H1 (cell line): Measurements from ENCODE around the gene NUP205. TPM values are rescaled to one million over a fixed set of nuclear protein-coding genes. Genes with fewer than 3 reads are reported as not detected.

Experiments
- CBX8 ChIP-seq: fragments of 300-800, 300-1000 bp; sonication (generic); IDR thresholded peaks from 2 replicates; pipeline ENCODE4 v1.7.1; 2016; ENCODE audit warnings: low read depth, low read length, borderline replicate concordance
- JUN ChIP-seq: IDR thresholded peaks from 2 replicates; pipeline ENCODE4 v1.6.1; 2011; ENCODE audit warnings: low read depth, mild to moderate bottlenecking, improper control_type of control experiment, low read length
- KDM4A ChIP-seq: IDR thresholded peaks from one replicate; pipeline ENCODE4 v1.7.1; 2012; ENCODE audit warnings: low read depth, mild to moderate bottlenecking, moderate library complexity, low read length, inconsistent platforms; ENCODE audit not compliant: severe bottlenecking
- MAX ChIP-seq: IDR thresholded peaks from 2 replicates; pipeline ENCODE4 v1.6.1; 2012; ENCODE audit warnings: inconsistent platforms
- SIN3A ChIP-seq, 2 experiments: IDR thresholded peaks in 1 of 2; conservative IDR thresholded peaks in 1 of 2; 2 replicates each; pipeline ENCODE4 v1.6.1; 2011 to 2012; ENCODE audit warnings: low read length in 2 of 2, improper control_type of control experiment in 1 of 2, low read depth in 1 of 2, mild to moderate bottlenecking in 1 of 2
- polyA plus RNA-seq, 7 experiments: library from polyadenylated mRNA; depleted of rRNA in 3 of 7; stranded (reverse) in 5 of 7; unstranded in 2 of 7; fragments of >200 nt in 5 of 7; fragments of 200-250 nt in 2 of 7; gene quantifications; 1 replicate in 5 of 7; 2 replicates in 1 of 7; 4 replicates in 1 of 7; pipeline versions ENCODE4 v1.2.1 to v1.2.3, GENCODE V29; 2011 to 2013; ENCODE audit warnings: missing spikeins in 2 of 7, mixed read lengths in 2 of 7
- total RNA-seq: library from RNA; stranded (reverse); fragmentation: NEBNext Ultra II Directional; extraction: Animal tissue kit (Norgen Biotek cat#: 25700); gene quantifications from 2 replicates; pipeline ENCODE4 v1.2.1, GENCODE V29; 2021

NUP205 gene
- total and polyA plus RNA-seq, 2 of the 8 experiments (the other 6 are each of a cell fraction or from before 2014, with no cell fraction given): 148 to 216 TPM

- TF ChIP-seq CBX8 (no peak), MAX (no peak), SIN3A (conservative IDR thresholded peaks at IDR 0.05 in 1 of 2, IDR thresholded peaks at IDR 0.05 in 1 of 2; ENCODE audit: low read depth in 1 of 2, low read length in 2 of 2) (no peak), JUN (no peak), KDM4A (no peak)
- TF ChIP-seq, all 59 proteins: peak for 0
These were observed 34.6 kb upstream of the NUP205 start (continued) for GRCh38 chr7:135523146-135523545.
